Endothelial cell of umbilical vein (primary cell): ENCODE results near the gene MBLAC2. TPM values are rescaled to one million over a fixed set of nuclear protein-coding genes. Genes with fewer than 3 reads are reported as not detected.
A peak's percentile ranks its signal among the peaks of the same experiment; 100 is the strongest.

Experiments used
- BruUV-seq: library from RNA; stranded (reverse); fragments of 400-500 nt; replicated peaks from 2 replicates; lab custom pipeline; 2021; lab: Mats Ljungman, UMichigan
- CTCF ChIA-PET: fragments of 300-600, 350-600 bp; sonication (Branson Sonifier 250); formaldehyde crosslinking; loops from one replicate; lab custom pipeline; 2021; ENCODE audit warnings: antibody characterized with exemption, inconsistent platforms; lab: Charles Lee
- POLR2A ChIA-PET: fragments of 300-600, 350-600 bp; sonication (Branson Sonifier 250); formaldehyde crosslinking; loops from one replicate; lab custom pipeline; 2021; ENCODE audit warnings: antibody characterized with exemption, inconsistent platforms; lab: Charles Lee
- DNase-seq: peaks from one replicate; pipeline ENCODE4 v3.0.0-alpha.2; 2011; ENCODE audit warnings: low read depth, low spot score
- FAIRE-seq: peaks from 2 replicates; lab custom pipeline; 2011; peaks lifted over from hg19 to GRCh38; lab: Jason Lieb, UNC
- H2AFZ ChIP-seq: 2 replicates; pipeline ENCODE4 v1.6.0; 2012; ENCODE audit warnings: low read depth, low read length, control low read depth, inconsistent platforms
- H3K27ac ChIP-seq: 2 replicates; pipeline ENCODE4 v1.5.1; 2011; ENCODE audit warnings: low read depth, mild to moderate bottlenecking, control low read depth, low read length, moderate library complexity; ENCODE audit not compliant: insufficient read depth
- H3K27me3 ChIP-seq, 2 experiments: 2 replicates each; pipeline versions ENCODE4 v1.6.0 to v1.6.1; 2011; ENCODE audit warnings: low read length in 2 of 2, mixed read lengths in 1 of 2; ENCODE audit not compliant: control insufficient read depth in 2 of 2, insufficient read depth in 2 of 2
- H3K36me3 ChIP-seq, 2 experiments: 2 replicates in 1 of 2; 3 replicates in 1 of 2; pipeline ENCODE4 v1.5.1; 2011; ENCODE audit warnings: low read length in 2 of 2, mild to moderate bottlenecking in 1 of 2, moderate library complexity in 1 of 2; ENCODE audit not compliant: control insufficient read depth in 2 of 2, insufficient read depth in 2 of 2; ENCODE audit errors: extremely low read depth in 1 of 2
- H3K4me1 ChIP-seq: 3 replicates; pipeline ENCODE4 v1.5.1; 2011; ENCODE audit warnings: mild to moderate bottlenecking, low read length; ENCODE audit not compliant: control insufficient read depth, insufficient read depth; ENCODE audit errors: extremely low read depth
- H3K4me2 ChIP-seq: 2 replicates; pipeline ENCODE4 v1.6.1; 2011; ENCODE audit warnings: low read length, control low read depth, mixed read lengths; ENCODE audit not compliant: insufficient read depth
- H3K4me3 ChIP-seq, 3 experiments: fragments of 200-600 bp in 1 of 3; sonication (generic), shearing (Covaris generic) in 1 of 3; replicated peaks in 1 of 3; 2 replicates each; pipeline ENCODE4 v1.5.1; 2011 to 2016; ENCODE audit warnings: control low read depth in 3 of 3, low read length in 3 of 3, mild to moderate bottlenecking in 2 of 3, inconsistent platforms in 1 of 3, low read depth in 1 of 3, moderate library complexity in 1 of 3; ENCODE audit not compliant: insufficient read depth in 1 of 3
- H3K79me2 ChIP-seq: 2 replicates; pipeline ENCODE4 v1.6.0; 2012; ENCODE audit warnings: low read length, inconsistent platforms; ENCODE audit not compliant: control insufficient read depth, insufficient read depth
- H3K9ac ChIP-seq: replicated peaks from 2 replicates; pipeline ENCODE3; 2011; ENCODE audit warnings: low read length, control low read depth; ENCODE audit not compliant: insufficient read depth; ENCODE audit errors: extremely low read depth
- H3K9me1 ChIP-seq: replicated peaks from 3 replicates; pipeline ENCODE4 v1.6.0; 2011; ENCODE audit warnings: mild to moderate bottlenecking, low read length; ENCODE audit not compliant: control insufficient read depth, insufficient read depth; ENCODE audit errors: extremely low read depth
- H3K9me3 ChIP-seq: replicated peaks from 2 replicates; pipeline ENCODE4 v1.5.1; 2012; ENCODE audit warnings: low read length, inconsistent platforms; ENCODE audit not compliant: control insufficient read depth, insufficient read depth
- H4K20me1 ChIP-seq: replicated peaks from 2 replicates; pipeline ENCODE3; 2011; ENCODE audit warnings: mild to moderate bottlenecking, low read length; ENCODE audit not compliant: control insufficient read depth, insufficient read depth; ENCODE audit errors: extremely low read depth
- EZH2 ChIP-seq: IDR thresholded peaks from 2 replicates; pipeline ENCODE4 v1.6.1; 2012; ENCODE audit warnings: borderline replicate concordance, low read depth, mild to moderate bottlenecking, moderate library complexity, low read length, inconsistent platforms; ENCODE audit not compliant: severe bottlenecking
- FOS ChIP-seq: IDR thresholded peaks from 2 replicates; pipeline ENCODE4 v1.6.1; 2011; ENCODE audit warnings: mild to moderate bottlenecking, low read length, moderate library complexity, borderline replicate concordance; ENCODE audit not compliant: insufficient read depth
- GATA2 ChIP-seq: IDR thresholded peaks from 2 replicates; pipeline ENCODE4 v1.7.0; 2011; ENCODE audit warnings: low read depth, mild to moderate bottlenecking, moderate library complexity, mixed read lengths, low read length; ENCODE audit not compliant: insufficient read length, insufficient read depth
- JUN ChIP-seq: IDR thresholded peaks from 2 replicates; pipeline ENCODE4 v1.6.1; 2011; ENCODE audit warnings: borderline replicate concordance, low read depth; ENCODE audit not compliant: insufficient read length, insufficient read depth
- MYC ChIP-seq: IDR thresholded peaks from one replicate; pipeline ENCODE4 v1.6.1; 2011; ENCODE audit warnings: mild to moderate bottlenecking, low read depth, low read length
- POLR2A ChIP-seq: IDR thresholded peaks from 2 replicates; pipeline ENCODE4 v1.6.1; 2012; ENCODE audit warnings: low read depth, mild to moderate bottlenecking, control low read depth, low read length
- POLR2AphosphoS5 ChIP-seq: IDR thresholded peaks from 2 replicates; pipeline ENCODE4 v1.6.1; 2012; ENCODE audit warnings: low read depth, mild to moderate bottlenecking, control low read depth, low read length, moderate library complexity; ENCODE audit not compliant: insufficient read depth
- dilution Hi-C: fragments of 300-500 bp; cut with MboI; formaldehyde crosslinking; loops from one replicate; pipeline ENCODE4 v1.15.0; 2019; ENCODE audit warnings: low sequenced_read_pairs; ENCODE audit not compliant: extremely low pct_ligation_motif_present
- intact Hi-C: fragments of 100-400 bp; cut with micrococcal nuclease; formaldehyde crosslinking; loops from one replicate; pipeline ENCODE4 v1.10.0; 2022
- polyA plus RNA-seq, 4 experiments: library from polyadenylated mRNA; depleted of rRNA in 3 of 4; stranded (reverse) in 3 of 4; unstranded in 1 of 4; fragments of >200 nt; gene quantifications; 2 replicates each; pipeline versions ENCODE4 v1.2.1 to v1.2.3, GENCODE V29; 2011 to 2012; ENCODE audit warnings: missing spikeins in 1 of 4
- total RNA-seq: library from RNA; stranded (reverse); gene quantifications from 2 replicates; pipeline ENCODE4 v1.2.3, GENCODE V29; 2021
- TF ChIP-seq, protein P1 (sequence below): IDR thresholded peaks from 2 replicates; pipeline ENCODE4 v1.6.1; 2011; ENCODE audit not compliant: insufficient read depth, insufficient read length
- TF ChIP-seq, protein P2 (sequence below), 2 donors: IDR thresholded peaks; 1 replicate in 1 of 2; 2 replicates in 1 of 2; pipeline ENCODE4 v1.5.1; 2011; ENCODE audit warnings: low read length in 2 of 2, mild to moderate bottlenecking in 2 of 2, moderate library complexity in 2 of 2, control low read depth in 1 of 2, inconsistent platforms in 1 of 2, low read depth in 1 of 2; ENCODE audit not compliant: insufficient read depth in 1 of 2; ENCODE audit errors: extremely low read depth in 1 of 2

Gene MBLAC2
- total and polyA plus RNA-seq, 2 donors (not counting 3 experiments of a cell fraction or from before 2014, with no cell fraction given): 2.1 to 5.3 TPM

DNA sequence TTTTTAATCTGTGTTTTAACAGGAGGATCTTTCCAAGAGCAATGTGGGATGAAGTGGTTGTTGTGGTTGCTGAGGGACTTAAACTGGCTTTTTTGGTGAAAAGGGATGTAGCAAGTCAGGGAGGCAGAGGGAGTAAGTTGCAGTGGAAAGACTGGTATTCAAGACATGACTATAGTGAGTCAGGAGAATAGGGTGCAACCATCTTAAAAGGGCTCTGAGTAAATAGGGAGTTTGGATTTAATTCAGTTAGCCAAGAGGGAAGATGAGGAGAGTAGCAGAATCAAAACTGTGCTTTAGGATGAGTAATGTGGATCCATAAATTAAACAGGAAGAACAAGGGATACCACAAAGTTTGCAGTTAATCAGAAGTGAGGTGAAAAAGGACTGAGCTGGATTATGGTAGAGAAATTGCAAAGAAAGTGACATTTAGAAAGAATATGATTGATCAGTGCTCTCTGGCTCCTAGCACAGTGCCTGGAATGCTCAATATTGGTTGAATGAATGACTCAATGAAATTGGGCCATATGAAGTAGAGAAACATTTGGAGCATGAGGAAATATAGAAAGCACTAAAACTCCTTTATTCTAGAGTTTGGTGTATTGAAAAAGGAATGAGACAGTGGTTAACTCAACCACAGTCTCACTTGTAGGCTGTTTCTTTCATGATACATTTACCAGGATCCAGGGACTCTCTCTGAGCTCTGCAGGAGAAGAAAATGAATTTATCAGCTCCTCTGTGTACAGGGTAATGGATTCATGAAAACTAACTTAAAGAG is 5.2 kb upstream of the MBLAC2 start:
- Histone ChIP-seq H3K36me3 (no peaks in the 10 kb centered on the region), H3K9ac (no peak overlapping the region), H2AFZ (no peak overlapping the region), H3K27ac (no peak overlapping the region), H4K20me1 (no peaks in the 10 kb centered on the region), H3K9me3 (no peaks in the 10 kb centered on the region), H3K4me3 (no peak overlapping the region), H3K4me2 (no peak overlapping the region), H3K79me2 (peaks cover 37% of the 10 kb centered on the region), H3K9me1 (no peaks in the 10 kb centered on the region), H3K4me1 (peaks cover 6% of the 10 kb centered on the region), H3K27me3 (no peaks in the 10 kb centered on the region)
- ChIA-PET CTCF (interaction anchor here (1.4 kb wide), 1 partner anchor 39 kb away, joined by 3 read pairs; no protein-coding TSS in a partner anchor), POLR2A (no interaction called here)
- no TSS peak for BruUV-seq
- intact Hi-C loops: no loop called here
- TF ChIP-seq, protein P1, sequence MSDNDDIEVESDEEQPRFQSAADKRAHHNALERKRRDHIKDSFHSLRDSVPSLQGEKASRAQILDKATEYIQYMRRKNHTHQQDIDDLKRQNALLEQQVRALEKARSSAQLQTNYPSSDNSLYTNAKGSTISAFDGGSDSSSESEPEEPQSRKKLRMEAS: no peak
- TF ChIP-seq POLR2AphosphoS5 (no peak), EZH2 (no peak)
- no peak for DNase-seq
- dilution Hi-C loops: no loop called here
- no peak for FAIRE-seq

DNA sequence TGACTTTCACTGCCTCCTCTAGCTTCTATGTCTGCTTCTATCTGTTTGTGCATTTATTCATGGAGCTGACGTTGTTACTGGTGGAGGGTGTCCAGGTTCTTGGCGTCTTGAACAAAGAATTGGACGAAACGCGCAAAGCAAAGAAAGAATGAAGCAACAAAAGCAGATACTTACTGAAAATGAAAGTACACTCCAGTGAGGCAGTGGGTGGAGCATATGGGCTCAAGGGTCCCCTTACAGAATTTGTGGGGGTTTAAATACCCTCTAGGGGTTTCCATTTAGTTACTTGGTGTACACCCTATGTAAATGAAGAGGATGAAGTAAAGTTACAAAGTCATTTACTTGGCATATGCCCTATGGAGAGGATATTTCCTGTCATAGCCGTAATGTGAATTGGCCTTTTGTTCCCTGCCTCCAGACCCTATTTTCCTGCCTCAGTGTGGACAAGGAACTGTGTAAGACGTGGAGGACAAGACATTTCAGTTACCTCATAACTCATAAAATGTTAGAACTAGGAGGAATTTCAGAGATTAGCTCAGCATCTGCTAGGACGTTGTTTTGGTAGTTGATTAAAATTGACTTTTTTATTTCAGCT is 3.1 kb upstream of the MBLAC2 start:
- Histone ChIP-seq H4K20me1 (no peaks in the 10 kb centered on the region), H3K4me2 (peak overlapping the region; percentile 20), H2AFZ (peak overlapping the region; percentile 54), H3K36me3 (no peaks in the 10 kb centered on the region), H3K9me1 (no peaks in the 10 kb centered on the region), H3K27ac (no peak overlapping the region), H3K4me3 (no peak overlapping the region), H3K9me3 (no peaks in the 10 kb centered on the region), H3K27me3 (no peaks in the 10 kb centered on the region), H3K79me2 (peaks cover 37% of the 10 kb centered on the region), H3K9ac (peak overlapping the region; percentile 12), H3K4me1 (peaks cover 13% of the 10 kb centered on the region)
- FAIRE-seq (no peak), DNase-seq (peak; percentile 19)
- no TSS peak for BruUV-seq
- dilution Hi-C loops: no loop called here
- ChIA-PET CTCF (interaction anchor here (0.7 to 5.3 kb wide), 2 partner anchors 26 to 51 kb away, joined by 3 to 38 read pairs; partner anchors contain the start of gene LYSMD3), POLR2A (no interaction called here)
- TF ChIP-seq FOS: no peak
- no peak for TF ChIP-seq POLR2A
- TF ChIP-seq POLR2AphosphoS5: no peak
- TF ChIP-seq, protein P1: no peak
- TF ChIP-seq JUN: no peak
- TF ChIP-seq, protein P2, sequence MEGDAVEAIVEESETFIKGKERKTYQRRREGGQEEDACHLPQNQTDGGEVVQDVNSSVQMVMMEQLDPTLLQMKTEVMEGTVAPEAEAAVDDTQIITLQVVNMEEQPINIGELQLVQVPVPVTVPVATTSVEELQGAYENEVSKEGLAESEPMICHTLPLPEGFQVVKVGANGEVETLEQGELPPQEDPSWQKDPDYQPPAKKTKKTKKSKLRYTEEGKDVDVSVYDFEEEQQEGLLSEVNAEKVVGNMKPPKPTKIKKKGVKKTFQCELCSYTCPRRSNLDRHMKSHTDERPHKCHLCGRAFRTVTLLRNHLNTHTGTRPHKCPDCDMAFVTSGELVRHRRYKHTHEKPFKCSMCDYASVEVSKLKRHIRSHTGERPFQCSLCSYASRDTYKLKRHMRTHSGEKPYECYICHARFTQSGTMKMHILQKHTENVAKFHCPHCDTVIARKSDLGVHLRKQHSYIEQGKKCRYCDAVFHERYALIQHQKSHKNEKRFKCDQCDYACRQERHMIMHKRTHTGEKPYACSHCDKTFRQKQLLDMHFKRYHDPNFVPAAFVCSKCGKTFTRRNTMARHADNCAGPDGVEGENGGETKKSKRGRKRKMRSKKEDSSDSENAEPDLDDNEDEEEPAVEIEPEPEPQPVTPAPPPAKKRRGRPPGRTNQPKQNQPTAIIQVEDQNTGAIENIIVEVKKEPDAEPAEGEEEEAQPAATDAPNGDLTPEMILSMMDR (IDR thresholded peaks at IDR 0.05; ENCODE audit: extremely low read depth in 1 of 2, insufficient read depth in 1 of 2, low read depth in 1 of 2, low read length in 2 of 2): no peak
- no peak for TF ChIP-seq GATA2
- TF ChIP-seq EZH2: no peak
- no peak for TF ChIP-seq MYC
- intact Hi-C loops: no loop called here
